GM21723 (cell line): Measurements from ENCODE around the gene ZNF318.
"Not testable (repeated sequence)": the region's sequence is repeated elsewhere in the genome, so short reads cannot be mapped to it uniquely, and the experiment has no call there.

ENCODE experiments used
- ATAC-seq: cut with Tn5 transposase; IDR thresholded peaks from one replicate; pipeline ENCODE4 v1.9.1; 2021; ENCODE audit warnings: mild to moderate bottlenecking, moderate library complexity; ENCODE audit not compliant: unreplicated experiment

The ZNF318 gene

DNA sequence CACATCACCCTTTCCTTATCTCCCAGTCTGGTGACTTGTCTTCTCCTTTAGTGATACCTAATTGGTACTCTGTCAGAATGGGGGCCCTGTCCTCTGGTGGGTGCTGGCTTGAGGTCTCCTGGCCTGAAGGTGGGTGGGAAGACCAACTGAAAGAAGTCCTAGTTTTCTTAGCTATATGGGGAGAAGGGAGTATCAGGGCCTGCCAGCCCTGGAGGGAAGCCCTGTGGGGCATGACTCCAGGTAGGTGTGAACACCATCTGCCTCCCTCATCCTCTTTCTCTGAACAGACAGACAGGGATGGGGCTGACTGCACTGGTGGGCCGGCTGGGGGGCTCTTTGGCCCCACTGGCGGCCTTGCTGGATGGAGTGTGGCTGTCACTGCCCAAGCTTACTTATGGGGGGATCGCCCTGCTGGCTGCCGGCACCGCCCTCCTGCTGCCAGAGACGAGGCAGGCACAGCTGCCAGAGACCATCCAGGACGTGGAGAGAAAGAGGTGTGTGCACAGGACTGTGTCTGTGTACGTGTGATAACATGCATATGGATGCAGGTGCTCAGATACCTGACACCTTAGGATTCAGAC, 65.6 kb downstream of the ZNF318 start:
- ATAC-seq, result no peak

DNA sequence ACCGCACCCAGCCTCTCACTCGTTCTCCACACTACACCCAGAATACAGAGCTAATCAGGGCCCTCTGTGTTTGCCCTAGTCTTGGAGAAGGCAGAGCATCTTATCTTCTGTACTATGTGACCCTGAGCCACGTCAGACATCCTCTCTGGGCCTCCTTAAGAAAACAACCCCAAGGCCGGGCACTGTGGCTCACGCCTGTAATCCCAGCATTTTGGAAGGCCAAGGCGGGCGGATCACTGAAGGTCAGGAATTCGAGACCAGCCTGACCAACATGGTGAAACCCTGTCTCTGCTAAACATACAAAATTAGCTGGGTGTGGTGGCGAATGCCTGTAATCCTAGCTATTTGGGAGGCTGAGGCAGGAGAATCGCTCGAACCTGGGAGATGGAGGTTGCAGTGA, 66.4 kb downstream of the ZNF318 start:
- ATAC-seq, result not testable (repeated sequence)

DNA sequence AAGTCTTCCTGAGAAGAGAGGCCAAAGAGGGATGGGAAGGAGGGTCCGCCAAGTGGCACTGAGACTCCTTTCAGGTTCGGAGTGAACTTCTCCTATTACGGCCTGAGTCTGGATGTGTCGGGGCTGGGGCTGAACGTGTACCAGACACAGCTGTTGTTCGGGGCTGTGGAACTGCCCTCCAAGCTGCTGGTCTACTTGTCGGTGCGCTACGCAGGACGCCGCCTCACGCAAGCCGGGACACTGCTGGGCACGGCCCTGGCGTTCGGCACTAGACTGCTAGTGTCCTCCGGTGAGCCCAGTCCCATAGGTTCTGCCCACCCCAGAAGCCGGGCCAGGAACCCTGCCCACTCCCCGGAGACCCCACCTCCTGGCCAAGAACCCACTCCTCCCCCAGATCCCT, 67.3 kb downstream of the ZNF318 start:
- ATAC-seq, result no peak

DNA sequence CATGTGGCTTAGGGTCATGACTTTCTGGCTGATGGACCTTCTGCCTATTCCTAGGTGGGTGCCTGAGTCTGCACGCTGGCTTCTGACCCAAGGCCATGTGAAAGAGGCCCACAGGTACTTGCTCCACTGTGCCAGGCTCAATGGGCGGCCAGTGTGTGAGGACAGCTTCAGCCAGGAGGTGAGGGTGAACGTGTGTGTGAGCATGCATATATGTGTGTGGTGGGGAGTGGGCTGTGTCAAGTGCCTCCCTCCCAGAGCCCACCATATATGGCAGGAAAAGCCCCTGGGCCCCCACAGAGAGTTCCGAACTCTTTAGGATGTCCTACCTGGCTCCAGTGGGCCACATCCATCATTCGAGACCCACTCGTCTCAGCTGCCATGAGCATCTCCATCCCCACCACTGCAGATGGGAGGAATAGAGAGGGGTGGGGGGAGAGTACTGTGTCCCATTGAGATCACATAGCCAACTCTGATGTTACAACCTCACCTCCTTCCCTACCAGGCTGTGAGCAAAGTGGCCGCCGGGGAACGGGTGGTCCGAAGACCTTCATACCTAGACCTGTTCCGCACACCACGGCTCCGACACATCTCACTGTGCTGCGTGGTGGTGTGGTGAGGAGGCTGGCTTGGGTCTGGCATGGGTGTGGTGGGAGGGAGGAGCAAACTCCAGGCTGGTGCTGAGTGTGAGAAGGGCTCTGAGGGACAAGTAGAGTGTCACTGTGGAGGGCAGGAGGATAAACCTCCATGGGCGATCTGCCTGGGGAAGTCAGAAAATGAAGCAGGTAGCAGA, 68.2 kb downstream of the ZNF318 start:
- ATAC-seq, result no peak

DNA sequence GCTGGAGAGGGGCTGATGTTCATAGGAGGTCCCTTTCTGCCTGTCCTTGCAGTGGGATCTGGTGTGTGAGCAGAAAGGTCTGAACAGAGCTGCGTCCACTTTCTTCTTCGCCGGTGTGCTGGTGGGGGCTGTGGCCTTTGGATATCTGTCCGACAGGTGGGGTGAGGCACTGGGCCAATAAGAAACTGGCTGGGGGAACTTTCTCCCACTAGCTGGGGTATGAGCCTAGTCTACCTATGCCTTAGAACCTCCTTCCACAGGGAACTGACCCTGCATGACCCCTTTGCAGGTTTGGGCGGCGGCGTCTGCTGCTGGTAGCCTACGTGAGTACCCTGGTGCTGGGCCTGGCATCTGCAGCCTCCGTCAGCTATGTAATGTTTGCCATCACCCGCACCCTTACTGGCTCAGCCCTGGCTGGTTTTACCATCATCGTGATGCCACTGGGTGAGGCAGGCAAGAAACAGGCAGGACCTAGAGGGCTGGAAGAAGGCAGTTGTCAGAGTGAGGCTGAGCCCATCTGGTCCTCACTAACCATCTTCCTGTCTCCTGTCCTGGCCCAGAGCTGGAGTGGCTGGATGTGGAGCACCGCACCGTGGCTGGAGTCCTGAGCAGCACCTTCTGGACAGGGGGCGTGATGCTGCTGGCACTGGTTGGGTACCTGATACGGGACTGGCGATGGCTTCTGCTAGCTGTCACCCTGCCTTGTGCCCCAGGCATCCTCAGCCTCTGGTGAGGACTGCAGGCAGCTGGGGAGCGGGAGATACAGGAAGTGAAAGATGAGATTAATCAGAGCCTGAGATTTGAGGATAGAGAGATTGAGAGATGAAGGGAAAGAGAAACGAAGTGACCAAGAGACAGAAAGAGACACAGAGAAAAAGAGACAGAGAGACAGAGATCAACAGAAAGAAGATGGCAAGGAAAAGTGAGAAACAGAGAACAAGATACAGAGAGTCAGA, 69.8 kb downstream of the ZNF318 start:
- ATAC-seq, result no peak

DNA sequence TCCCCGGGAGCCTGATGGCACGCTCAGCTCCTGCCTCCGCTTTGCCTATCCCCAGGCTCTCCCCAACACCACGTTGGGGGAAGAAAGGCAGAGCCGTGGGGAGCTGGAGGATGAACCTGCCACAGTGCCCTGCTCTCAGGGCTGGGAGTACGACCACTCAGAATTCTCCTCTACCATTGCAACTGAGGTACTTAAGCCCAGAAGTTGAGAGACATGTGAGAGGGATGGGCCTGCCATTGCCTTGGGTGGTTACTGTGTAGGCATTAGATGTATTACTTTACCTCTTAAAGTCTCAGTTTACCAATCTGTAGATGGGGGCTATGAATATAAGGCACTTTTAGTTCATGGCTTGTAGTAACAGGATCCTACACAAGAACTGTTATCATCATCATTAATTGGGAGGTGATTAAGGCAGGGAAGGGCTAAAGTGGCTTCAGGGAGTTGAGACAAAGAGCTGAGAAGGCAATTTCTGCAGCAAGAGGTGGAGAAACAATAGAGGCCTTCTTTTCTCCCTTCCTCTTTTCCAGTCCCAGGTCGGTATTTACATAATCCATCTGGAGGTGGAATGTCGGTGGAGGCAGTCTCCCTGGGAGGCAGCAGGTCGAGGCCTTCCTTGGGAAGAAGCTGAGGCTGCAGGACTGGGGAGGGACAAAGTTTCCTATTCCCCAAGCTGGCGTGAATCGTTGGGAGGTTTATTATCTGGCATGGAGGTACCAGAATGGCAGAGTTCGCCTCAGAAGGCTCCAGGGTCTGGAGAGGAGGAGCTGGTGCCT, 70.7 kb downstream of the ZNF318 start:
- no peak for ATAC-seq

DNA sequence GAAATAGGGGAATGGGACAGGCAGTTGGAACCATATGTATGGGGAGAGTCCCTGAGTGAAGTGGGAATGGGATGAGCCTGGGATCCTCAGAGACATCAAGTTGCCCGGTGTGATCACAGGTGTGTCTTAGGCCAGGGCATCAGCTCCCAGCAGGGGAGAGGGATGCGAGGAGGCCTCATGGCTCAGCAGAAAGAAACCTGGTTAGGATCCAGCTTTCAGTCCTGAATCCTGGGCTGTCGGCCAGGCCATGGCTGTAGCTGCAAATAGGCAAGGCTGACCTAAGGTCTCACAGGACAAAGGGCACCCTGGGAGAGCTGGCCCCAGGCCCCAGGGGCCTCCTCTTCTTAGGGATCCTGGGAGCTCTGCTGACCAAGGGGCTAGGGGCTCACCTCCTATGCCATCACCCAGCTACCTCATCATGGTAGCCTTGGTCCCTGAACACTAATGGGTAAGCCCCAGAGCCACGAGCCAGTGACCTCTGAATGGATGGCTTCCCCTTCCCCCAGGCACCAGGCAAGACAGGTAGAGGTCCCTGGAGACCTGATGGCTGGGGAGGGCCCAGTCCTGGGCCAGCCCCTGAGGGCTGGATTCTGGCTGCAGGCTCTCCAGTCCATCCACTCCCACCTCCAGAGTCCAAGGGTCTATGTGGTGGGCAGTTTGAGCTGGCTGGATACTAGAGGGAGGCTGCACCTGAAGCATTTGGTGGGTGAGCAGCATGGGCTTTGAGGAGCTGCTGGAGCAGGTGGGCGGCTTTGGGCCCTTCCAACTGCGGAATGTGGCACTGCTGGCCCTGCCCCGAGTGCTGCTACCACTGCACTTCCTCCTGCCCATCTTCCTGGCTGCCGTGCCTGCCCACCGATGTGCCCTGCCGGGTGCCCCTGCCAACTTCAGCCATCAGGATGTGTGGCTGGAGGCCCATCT, 71.5 kb downstream of the ZNF318 start, which contains the start of gene SLC22A7:
Gene SLC22A7 (plus strand): TSS at position 617 of the 921 bp plus-strand sequence. CDS start 99 bp downstream, at position 716.
- ATAC-seq, result no peak

DNA sequence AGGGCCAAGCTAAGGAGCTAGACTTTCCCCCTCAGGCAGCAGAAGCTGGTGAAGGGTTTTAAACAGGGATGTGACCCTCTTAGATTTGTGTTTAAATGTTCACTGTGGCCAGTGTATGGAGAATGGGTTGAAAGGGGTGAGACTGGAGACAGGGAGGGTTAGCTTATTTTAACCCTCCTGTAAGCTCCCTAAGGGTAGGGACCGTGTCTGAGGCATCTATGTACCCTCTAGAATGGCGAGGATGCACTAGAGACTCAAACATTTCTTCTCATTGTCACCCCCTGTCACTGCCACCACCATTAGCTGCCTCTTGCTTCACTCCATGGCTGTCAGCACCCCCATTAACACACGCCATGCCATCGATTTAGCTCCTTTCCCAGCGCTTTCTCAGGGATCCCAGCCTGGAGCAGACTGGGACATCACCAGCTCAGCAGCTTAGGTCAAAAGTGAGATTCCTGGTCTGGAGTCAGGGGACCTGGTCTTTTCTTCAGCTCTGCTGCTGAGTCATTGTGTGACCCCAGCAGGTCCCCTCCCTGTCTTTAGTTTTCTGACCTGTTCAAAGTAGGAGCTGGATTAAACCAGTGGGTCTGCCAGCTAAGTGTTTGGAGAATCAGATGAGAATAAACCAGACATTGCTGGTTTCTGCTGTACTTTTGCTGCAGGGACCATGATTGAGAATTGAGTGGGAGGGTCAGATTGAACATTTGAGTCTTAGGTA, 72.5 kb downstream of the ZNF318 start:
- ATAC-seq, result no peak

DNA sequence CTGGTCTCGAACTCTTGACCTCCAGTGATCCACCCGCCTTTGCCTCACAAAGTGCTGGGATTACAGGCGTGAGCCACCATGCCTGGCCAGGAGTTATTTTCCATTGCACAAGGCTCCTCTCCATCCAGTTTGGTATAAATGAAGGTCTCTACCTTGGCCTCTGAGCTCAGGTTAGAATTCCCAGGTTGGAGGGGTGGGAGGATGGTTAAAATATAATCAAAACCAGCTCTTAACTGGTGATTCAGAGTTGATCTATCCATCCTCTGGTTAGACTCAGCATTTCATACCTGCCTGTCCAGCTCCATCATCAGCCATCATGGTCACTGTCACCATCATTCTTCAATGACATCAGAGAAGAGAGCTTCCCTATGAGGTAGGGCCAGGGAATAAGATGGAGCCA, 74.0 kb downstream of the ZNF318 start:
- no peak for ATAC-seq

DNA sequence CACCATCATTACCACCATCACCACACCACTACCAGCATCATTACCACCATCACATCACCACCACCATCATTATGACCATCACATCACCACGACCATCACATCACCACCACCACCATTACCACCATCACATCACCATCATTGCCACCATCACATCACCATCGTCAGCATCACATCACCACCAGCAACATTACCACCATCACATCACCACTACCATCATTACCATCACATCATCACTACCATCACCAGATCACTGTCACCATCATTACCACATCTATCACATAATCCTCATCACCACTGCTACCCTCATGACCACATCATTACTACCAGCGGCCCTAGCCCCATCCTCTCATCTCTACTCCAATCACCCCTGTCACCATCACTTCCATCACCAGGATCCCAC, 74.9 kb downstream of the ZNF318 start:
- no peak for ATAC-seq

DNA sequence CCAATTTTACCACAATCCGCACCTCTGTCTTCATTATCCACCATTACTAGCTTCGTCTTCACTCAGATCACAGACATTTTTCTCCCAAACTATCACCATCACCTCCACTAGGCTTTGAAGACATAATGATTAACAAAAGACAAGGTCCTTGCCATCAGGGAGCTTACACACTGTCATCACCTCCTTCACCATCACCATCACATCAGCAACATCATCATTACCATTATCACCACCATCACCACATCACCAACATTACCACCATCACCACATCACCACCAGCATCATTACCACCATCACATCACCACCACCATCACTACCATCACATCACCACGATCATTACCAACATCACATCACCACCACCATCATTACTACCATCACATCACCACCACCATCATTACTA, 75.7 kb downstream of the ZNF318 start:
- ATAC-seq, result no peak

DNA sequence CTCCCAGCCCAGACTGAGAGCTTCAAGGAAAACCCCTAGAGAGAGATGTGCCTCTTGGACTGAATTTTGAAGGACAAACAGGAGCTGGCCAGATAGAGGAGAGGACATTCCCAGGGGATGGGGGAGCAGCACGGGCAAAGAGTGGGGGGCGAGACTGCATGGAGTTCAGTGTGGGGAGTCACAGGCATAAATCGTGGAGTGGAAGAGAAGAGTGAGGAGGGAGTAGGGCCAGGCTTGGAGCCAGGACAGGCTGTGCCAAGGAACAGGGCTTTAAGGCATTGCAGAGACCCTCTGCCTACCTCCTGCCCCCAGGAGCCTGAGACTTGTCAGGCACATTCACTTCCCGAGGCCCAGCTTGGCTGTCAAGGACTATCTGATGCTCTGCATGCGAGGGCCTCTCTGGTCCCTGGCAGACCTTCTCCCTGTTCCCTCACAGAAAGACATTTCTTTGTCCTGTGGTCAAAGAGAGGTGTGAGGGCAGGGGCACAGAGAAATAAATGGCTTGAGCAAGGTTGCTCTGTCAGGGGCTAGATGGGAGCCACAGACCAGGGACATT, 76.6 kb downstream of the ZNF318 start:
- no peak for ATAC-seq

DNA sequence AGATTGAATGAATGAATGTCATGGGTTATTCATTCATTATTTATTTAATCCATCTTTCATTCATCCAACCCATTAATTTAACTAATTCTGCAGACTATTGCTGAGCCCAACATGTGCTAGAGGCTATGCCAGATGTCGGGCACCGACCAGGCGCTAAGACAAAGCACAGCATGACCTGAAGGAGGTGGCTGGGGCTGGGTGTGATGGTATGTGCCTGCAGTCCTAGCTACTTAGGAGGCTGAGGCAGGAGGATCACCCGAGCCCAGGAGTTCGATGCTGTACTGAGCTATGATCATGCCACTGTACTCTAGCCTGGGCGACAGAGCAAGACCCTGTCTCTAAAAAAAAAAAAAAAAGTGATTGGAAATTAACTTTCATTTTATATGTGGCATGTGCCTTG, 77.1 kb downstream of the ZNF318 start:
- no peak for ATAC-seq

DNA sequence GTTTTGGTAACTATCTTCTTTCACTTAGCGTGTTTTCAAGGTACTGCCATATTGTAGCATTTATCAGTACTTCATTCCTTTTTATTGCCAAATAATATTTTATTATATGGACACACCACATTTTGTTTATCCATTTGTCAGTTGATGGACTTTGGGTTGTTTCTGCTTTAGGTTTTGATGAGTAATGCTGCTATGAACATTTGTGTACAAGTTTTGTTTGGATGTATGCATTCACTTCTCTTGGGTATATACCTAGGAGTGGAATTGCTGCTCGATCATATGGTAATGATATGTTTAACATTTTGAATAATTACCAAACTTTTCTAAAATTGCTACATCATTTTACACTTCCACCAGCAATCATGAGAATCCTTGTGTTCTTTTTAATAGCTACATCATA, 77.7 kb downstream of the ZNF318 start:
- no peak for ATAC-seq

DNA sequence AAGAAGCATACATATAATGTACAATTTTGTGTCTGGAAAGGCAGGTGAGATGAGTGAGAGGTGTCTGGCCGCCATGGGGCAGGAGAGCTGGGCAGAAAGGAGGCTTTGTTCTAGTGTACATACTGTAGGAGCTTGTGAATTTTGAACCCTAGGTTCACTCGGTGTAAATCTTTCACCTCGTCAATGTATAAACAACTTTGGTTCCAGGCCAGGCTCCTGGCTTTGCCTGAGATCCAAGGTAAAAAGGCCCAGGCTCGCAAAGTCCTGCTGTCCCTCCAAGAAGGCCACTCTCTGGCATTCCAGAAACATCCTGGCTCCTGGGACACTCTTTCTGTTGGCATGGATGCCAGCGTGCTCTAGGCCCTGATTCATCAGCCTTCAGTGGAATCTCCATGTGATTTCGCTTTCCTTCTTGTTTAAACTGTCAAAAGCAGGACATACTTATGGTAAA, 78.5 kb downstream of the ZNF318 start:
- no peak for ATAC-seq

DNA sequence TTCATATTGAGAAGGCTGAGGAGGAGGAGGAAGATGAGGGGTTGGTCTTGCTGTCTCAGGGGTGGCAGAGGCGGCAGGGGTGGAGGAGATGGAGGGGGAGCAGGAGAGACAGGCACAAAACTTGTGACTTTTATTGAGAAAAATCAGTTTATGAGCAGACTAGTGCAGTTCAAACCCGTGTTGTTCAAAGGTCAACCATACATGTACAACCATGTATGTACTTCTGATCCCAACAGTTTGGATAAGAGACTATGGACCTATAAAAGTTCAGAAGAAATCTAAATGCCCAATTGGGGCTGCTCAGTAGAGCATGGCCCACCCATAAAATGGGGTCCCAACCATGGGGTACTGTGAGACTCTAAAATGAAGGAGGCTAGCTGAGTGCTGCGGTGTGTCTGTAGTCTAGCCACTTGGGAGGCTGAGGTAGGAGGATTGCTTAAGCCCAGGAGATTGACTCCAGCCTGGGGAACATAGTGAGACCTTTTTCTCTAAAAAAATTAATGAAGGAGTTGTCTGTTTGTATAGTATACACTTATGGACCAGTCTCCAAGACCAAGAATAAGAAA, 79.0 kb downstream of the ZNF318 start:
- ATAC-seq, result no peak

DNA sequence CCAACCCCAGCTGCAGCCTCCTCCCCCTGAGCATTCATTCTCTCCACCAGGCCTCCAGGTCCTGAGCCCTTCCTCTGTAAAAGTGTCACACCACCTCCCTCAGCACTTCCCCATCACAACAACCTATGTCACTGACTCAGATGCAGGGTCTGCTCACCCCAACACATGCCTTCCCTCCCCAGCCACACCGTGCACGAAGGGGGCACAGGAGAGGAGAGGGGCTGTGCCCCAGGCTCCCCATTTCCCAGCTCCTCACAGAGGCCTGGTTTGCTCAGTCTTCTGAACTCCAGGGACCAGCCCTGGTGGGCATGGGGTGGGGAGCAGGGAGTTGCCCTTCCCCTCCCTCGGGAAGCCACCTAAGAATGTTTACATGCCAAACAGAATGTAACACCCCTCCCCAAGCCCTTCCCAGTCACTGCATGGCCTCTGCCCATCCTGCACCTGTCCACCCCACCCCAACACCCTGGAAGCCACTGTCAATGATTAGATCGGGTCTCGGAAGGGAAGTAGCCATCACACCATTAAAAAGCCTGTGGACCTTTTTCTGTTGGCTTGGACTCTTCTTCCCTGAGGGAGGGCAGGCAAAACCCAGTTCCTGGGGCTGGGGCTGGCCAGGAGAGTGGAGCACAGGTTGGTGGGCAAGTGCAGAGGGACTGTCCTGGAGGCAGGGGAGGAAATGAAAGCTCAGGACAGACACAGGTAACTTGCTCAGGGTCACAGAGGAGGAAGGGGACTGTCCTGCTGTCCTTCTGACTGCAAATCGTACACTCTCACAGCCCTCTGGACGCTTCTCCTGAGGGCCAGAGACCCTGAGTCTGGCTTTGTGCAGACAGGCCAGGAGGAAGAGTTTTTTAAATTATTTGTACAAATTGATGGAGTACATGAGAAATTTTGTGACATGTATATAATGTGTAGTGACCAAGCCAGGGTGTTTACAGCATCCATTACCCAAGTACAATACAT, 81.4 kb downstream of the ZNF318 start:
- no peak for ATAC-seq
